K562 (cell line): Measurements from ENCODE around the gene ZP1. TPM values are rescaled to one million over a fixed set of nuclear protein-coding genes. Genes with fewer than 3 reads are reported as not detected.

ENCODE experiments used
- ATAC-seq: fragments of 200-7000 bp; cut with Tn5 transposase; 3 replicates; pipeline ENCODE4 v1.9.1; 2020; ENCODE audit warnings: moderate library complexity
- BruUV-seq: library from RNA; stranded (reverse); fragments of 400-500 nt; replicated peaks from 2 replicates; lab custom pipeline; 2021; lab: Mats Ljungman, UMichigan
- CTCF ChIA-PET: fragments of 300-600 bp; formaldehyde crosslinking; extraction: SDS; loops from one replicate; lab custom pipeline; 2021; ENCODE audit warnings: low intra/inter-chr PET ratio; lab: Yijun Ruan, JAX
- POLR2A ChIA-PET: fragments of 300-600, 350-650 bp; sonication (Branson Sonifier 250); formaldehyde crosslinking; extraction: SDS; loops from one replicate; lab custom pipeline; 2021; ENCODE audit warnings: antibody characterized with exemption, inconsistent platforms; lab: Yijun Ruan, JAX
- DNase-seq, 4 experiments: peaks; one replicate each; pipeline versions ENCODE4 v3.0.0 to v3.0.0-alpha.2; 2011 to 2018; ENCODE audit warnings: low spot score in 3 of 4, mixed read lengths in 3 of 4; ENCODE audit errors: extremely low read depth in 1 of 4
- FAIRE-seq: peaks from 2 replicates; lab custom pipeline; 2011; peaks lifted over from hg19 to GRCh38; lab: Jason Lieb, UNC
- H2AFZ ChIP-seq: 2 replicates; pipeline ENCODE4 v1.6.0; 2011; ENCODE audit warnings: low read depth, low read length, control low read depth, inconsistent platforms
- H3K27ac ChIP-seq: fragments of 200-600 bp; 3 replicates; pipeline ENCODE4 v1.8.0; 2011; ENCODE audit warnings: low read depth, mild to moderate bottlenecking, control low read depth, inconsistent platforms, low read length, moderate library complexity, mixed read lengths; ENCODE audit errors: extremely low read depth
- H3K27me3 ChIP-seq, 2 experiments: fragments of 300-600 bp in 1 of 2; 2 replicates in 1 of 2; 3 replicates in 1 of 2; pipeline versions ENCODE4 v1.6.0 to v1.8.0; 2011; ENCODE audit warnings: inconsistent platforms in 2 of 2, low read length in 2 of 2, mild to moderate bottlenecking in 1 of 2, mixed read lengths in 1 of 2, moderate library complexity in 1 of 2; ENCODE audit not compliant: control insufficient read depth in 2 of 2, insufficient read depth in 2 of 2
- H3K36me3 ChIP-seq: fragments of 300-600 bp; 3 replicates; pipeline ENCODE4 v1.8.0; 2011; ENCODE audit warnings: mild to moderate bottlenecking, low read length, inconsistent platforms; ENCODE audit not compliant: control insufficient read depth, insufficient read depth
- H3K4me1 ChIP-seq, 2 experiments: fragments of 200-600 bp in 1 of 2; replicated peaks in 1 of 2; 2 replicates in 1 of 2; 3 replicates in 1 of 2; pipeline versions ENCODE4 v1.5.1 to v1.8.0; 2011; ENCODE audit warnings: inconsistent platforms in 2 of 2, low read length in 2 of 2, mild to moderate bottlenecking in 1 of 2, mixed read lengths in 1 of 2, moderate library complexity in 1 of 2; ENCODE audit not compliant: control insufficient read depth in 2 of 2, insufficient read depth in 2 of 2
- H3K4me2 ChIP-seq: 2 replicates; pipeline ENCODE4 v1.6.1; 2011; ENCODE audit warnings: low read length, control low read depth, inconsistent platforms, mixed read lengths; ENCODE audit not compliant: insufficient read depth
- H3K4me3 ChIP-seq: fragments of 200-600 bp; sonication (generic), shearing (Covaris generic); 2 replicates; pipeline ENCODE4 v1.5.1; 2016; ENCODE audit warnings: control low read depth, inconsistent platforms
- H3K79me2 ChIP-seq: fragments of 200-600 bp; 3 replicates; pipeline ENCODE4 v1.8.0; 2011; ENCODE audit warnings: low read length, inconsistent platforms; ENCODE audit not compliant: control insufficient read depth, insufficient read depth
- H3K9ac ChIP-seq, 2 experiments: 2 replicates each; pipeline versions ENCODE4 v1.6.0 to v1.6.1; 2011; ENCODE audit warnings: low read depth in 2 of 2, low read length in 2 of 2, control low read depth in 1 of 2, inconsistent platforms in 1 of 2, mild to moderate bottlenecking in 1 of 2, mixed read lengths in 1 of 2; ENCODE audit not compliant: insufficient read depth in 1 of 2
- H3K9me1 ChIP-seq: one replicate; pipeline ENCODE4 v1.6.0; 2011; ENCODE audit warnings: inconsistent platforms, mild to moderate bottlenecking, low read length, moderate library complexity; ENCODE audit not compliant: control insufficient read depth, insufficient read depth
- H3K9me3 ChIP-seq: replicated peaks from 2 replicates; pipeline ENCODE4 v1.5.1; 2011; ENCODE audit warnings: low read depth, low read length, inconsistent platforms; ENCODE audit not compliant: control insufficient read depth, insufficient read depth
- H4K20me1 ChIP-seq: replicated peaks from 2 replicates; pipeline ENCODE4 v1.6.1; 2011; ENCODE audit warnings: low read length, inconsistent platforms, mixed read lengths; ENCODE audit not compliant: control insufficient read depth, insufficient read depth
- FOSL1 ChIP-seq: fragments of 200-800 bp; sonication (Bioruptor generic); conservative IDR thresholded peaks from 2 replicates; pipeline ENCODE4 v1.6.1; 2016; ENCODE audit warnings: missing genetic modification characterization, missing compliant biosample characterization
- ILK ChIP-seq: fragments of 450-650 bp; IDR thresholded peaks from 2 replicates; pipeline ENCODE4 v1.6.1; 2016; ENCODE audit warnings: missing genetic modification characterization, low read depth, mild to moderate bottlenecking, missing compliant biosample characterization, moderate library complexity, borderline replicate concordance
- KLF1 ChIP-seq: fragments of 450-650 bp; IDR thresholded peaks from 2 replicates; pipeline ENCODE4 v1.6.1; 2016; ENCODE audit warnings: missing genetic modification characterization, missing compliant biosample characterization
- NR4A1 ChIP-seq, 2 experiments: fragments of 250-450 bp in 1 of 2; fragments of 450-650 bp in 1 of 2; sonication (Bioruptor Pico) in 1 of 2; IDR thresholded peaks; 2 replicates each; pipeline versions ENCODE4 v1.4.0 to v1.6.1; 2016 to 2020; ENCODE audit warnings: mild to moderate bottlenecking in 2 of 2, missing compliant biosample characterization in 1 of 2, missing genetic modification characterization in 1 of 2, moderate library complexity in 1 of 2
- ZNF12 ChIP-seq: sonication (generic); formaldehyde crosslinking; IDR thresholded peaks from 2 replicates; pipeline ENCODE4 v1.4.0; 2020; ENCODE audit warnings: mild to moderate bottlenecking, missing genetic modification reagents
- WGBS: fragments of 100-300 bp; shearing (Covaris generic); methylation state at CpG from one replicate; pipeline ENCODE4 v1.1.6; 2016; ENCODE audit warnings: low coverage, mixed read lengths; ENCODE audit not compliant: insufficient coverage; ENCODE audit errors: missing lambda C conversion rate; 5-methylcytosine and 5-hydroxymethylcytosine counted together
- in situ Hi-C: fragments of 300-500 bp; cut with MboI; formaldehyde crosslinking; loops from 4 replicates; pipeline ENCODE4 v1.15.0; 2018; ENCODE audit warnings: inconsistent platforms, mixed read lengths
- intact Hi-C: fragments of 100-400 bp; cut with micrococcal nuclease; formaldehyde crosslinking; loops from 2 replicates; pipeline ENCODE4 v1.14.2; 2022
- polyA plus RNA-seq, 8 experiments: library from polyadenylated mRNA; depleted of rRNA in 4 of 8; stranded (reverse) in 5 of 8; unstranded in 3 of 8; fragments of >200 nt; fragmentation: Nextera tagmentation in 2 of 8; fragmentation: Illumina TruSeq in 1 of 8; extraction: Ambion mirVana in 2 of 8; extraction: Trizol in 1 of 8; gene quantifications; 2 replicates each; pipeline versions ENCODE4 v1.2.1 to v1.2.3, GENCODE V29; 2011 to 2014; ENCODE audit warnings: inconsistent platforms in 1 of 8, missing spikeins in 1 of 8
- total RNA-seq, 7 experiments: library from RNA; depleted of rRNA in 6 of 7; stranded (reverse); fragments of >200 nt in 6 of 7; fragmentation: Illumina TruSeq in 2 of 7; extraction: Trizol in 2 of 7; gene quantifications; 2 replicates each; pipeline versions ENCODE4 v1.2.1 to v1.2.3, GENCODE V29; 2011 to 2021; ENCODE audit warnings: low replicate concordance in 1 of 7
- TF ChIP-seq, protein P1 (sequence below): fragments of 150-350 bp; IDR thresholded peaks from 2 replicates; pipeline ENCODE4 v1.6.1; 2014; ENCODE audit warnings: low read depth, mild to moderate bottlenecking, low read length, borderline replicate concordance
- TF ChIP-seq, protein P2 (sequence below): fragments of 200-800 bp; sonication (Bioruptor generic); IDR thresholded peaks from 2 replicates; pipeline ENCODE4 v1.6.1; 2016; ENCODE audit warnings: missing genetic modification characterization, missing compliant biosample characterization
- TF ChIP-seq, protein P3 (sequence below), 2 experiments: fragments of 450-650 bp in 1 of 2; sonication (generic) in 1 of 2; formaldehyde crosslinking; conservative IDR thresholded peaks; 2 replicates each; pipeline versions ENCODE4 v1.4.0 to v1.8.1; 2020 to 2022; ENCODE audit warnings: mild to moderate bottlenecking in 1 of 2, missing genetic modification reagents in 1 of 2

ZP1 gene
- total and polyA plus RNA-seq, 9 of the 15 experiments (the other 6 are each of a cell fraction or from before 2014, with no cell fraction given): 0.11 to 0.15 TPM; not detected in 7

DNA sequence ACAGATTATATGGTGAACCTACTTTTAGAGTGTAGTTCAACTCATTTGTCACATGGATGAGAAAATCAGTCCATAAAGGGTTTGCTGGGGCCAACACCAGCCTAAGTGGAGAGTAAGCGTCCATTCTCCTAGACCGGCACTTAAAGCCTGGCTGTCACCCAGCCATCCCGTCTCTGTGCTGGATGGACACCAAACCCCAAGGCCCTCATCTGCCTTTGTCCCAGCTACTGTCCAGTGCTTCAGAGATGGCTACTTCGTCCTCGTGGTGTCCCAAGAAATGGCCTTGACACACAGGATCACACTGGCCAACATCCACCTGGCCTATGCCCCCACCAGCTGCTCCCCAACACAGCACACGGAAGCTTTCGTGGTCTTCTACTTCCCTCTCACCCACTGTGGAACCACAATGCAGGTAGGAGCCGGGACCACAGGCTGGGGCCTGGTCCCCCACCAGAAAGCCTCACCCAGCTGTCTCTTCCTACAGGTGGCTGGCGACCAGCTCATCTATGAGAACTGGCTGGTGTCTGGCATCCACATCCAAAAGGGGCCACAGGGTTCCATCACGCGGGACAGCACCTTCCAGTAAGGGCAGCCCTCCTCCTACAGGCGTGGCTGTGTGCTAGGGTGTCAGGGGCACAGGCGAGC is 3.5 kb downstream of the ZP1 start:
- FAIRE-seq (no peak), ATAC-seq (no peak), DNase-seq (no peak)
- Histone ChIP-seq H3K9me1 (no peaks in the 10 kb centered on the region), H3K27me3 (no peaks in the 10 kb centered on the region), H3K4me2 (no peak overlapping the region), H3K4me3 (no peak overlapping the region), H4K20me1 (no peaks in the 10 kb centered on the region; the same call in 1 of the 2 replicates), H3K9ac (peak overlapping the region in 1 of 2 experiments; percentile 59; a peak in 2 of 4 replicates), H2AFZ (no peak overlapping the region), H3K9me3 (no peaks in the 10 kb centered on the region), H3K27ac (no peak overlapping the region), H3K79me2 (no peaks in the 10 kb centered on the region), H3K4me1 (peaks cover 6 to 26% of the 10 kb centered on the region in 2 experiments; a peak in 4 of 5 replicates), H3K36me3 (no peaks in the 10 kb centered on the region)
- 77% methylated on average over 11 of the region's 13 CpGs for WGBS
- CTCF ChIA-PET: no interaction called here
- no TSS peak for BruUV-seq
- POLR2A ChIA-PET: interaction anchor here (1.0 to 1.6 kb wide), 2 partner anchors 21 to 24 kb away, joined by 3 to 7 read pairs; no protein-coding TSS in a partner anchor
- intact Hi-C loops: no loop called here
- in situ Hi-C loops: no loop called here
- no peak for TF ChIP-seq NR4A1 (CRISPR knock-in tag; IDR thresholded peaks at IDR 0.05)
- no peak for TF ChIP-seq NR4A1 (tag; IDR thresholded peaks at IDR 0.05)
- TF ChIP-seq KLF1 (tag): no peak
- TF ChIP-seq, protein P1, sequence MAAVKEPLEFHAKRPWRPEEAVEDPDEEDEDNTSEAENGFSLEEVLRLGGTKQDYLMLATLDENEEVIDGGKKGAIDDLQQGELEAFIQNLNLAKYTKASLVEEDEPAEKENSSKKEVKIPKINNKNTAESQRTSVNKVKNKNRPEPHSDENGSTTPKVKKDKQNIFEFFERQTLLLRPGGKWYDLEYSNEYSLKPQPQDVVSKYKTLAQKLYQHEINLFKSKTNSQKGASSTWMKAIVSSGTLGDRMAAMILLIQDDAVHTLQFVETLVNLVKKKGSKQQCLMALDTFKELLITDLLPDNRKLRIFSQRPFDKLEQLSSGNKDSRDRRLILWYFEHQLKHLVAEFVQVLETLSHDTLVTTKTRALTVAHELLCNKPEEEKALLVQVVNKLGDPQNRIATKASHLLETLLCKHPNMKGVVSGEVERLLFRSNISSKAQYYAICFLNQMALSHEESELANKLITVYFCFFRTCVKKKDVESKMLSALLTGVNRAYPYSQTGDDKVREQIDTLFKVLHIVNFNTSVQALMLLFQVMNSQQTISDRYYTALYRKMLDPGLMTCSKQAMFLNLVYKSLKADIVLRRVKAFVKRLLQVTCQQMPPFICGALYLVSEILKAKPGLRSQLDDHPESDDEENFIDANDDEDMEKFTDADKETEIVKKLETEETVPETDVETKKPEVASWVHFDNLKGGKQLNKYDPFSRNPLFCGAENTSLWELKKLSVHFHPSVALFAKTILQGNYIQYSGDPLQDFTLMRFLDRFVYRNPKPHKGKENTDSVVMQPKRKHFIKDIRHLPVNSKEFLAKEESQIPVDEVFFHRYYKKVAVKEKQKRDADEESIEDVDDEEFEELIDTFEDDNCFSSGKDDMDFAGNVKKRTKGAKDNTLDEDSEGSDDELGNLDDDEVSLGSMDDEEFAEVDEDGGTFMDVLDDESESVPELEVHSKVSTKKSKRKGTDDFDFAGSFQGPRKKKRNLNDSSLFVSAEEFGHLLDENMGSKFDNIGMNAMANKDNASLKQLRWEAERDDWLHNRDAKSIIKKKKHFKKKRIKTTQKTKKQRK: no peak
- no peak for TF ChIP-seq FOSL1
- TF ChIP-seq, protein P2, sequence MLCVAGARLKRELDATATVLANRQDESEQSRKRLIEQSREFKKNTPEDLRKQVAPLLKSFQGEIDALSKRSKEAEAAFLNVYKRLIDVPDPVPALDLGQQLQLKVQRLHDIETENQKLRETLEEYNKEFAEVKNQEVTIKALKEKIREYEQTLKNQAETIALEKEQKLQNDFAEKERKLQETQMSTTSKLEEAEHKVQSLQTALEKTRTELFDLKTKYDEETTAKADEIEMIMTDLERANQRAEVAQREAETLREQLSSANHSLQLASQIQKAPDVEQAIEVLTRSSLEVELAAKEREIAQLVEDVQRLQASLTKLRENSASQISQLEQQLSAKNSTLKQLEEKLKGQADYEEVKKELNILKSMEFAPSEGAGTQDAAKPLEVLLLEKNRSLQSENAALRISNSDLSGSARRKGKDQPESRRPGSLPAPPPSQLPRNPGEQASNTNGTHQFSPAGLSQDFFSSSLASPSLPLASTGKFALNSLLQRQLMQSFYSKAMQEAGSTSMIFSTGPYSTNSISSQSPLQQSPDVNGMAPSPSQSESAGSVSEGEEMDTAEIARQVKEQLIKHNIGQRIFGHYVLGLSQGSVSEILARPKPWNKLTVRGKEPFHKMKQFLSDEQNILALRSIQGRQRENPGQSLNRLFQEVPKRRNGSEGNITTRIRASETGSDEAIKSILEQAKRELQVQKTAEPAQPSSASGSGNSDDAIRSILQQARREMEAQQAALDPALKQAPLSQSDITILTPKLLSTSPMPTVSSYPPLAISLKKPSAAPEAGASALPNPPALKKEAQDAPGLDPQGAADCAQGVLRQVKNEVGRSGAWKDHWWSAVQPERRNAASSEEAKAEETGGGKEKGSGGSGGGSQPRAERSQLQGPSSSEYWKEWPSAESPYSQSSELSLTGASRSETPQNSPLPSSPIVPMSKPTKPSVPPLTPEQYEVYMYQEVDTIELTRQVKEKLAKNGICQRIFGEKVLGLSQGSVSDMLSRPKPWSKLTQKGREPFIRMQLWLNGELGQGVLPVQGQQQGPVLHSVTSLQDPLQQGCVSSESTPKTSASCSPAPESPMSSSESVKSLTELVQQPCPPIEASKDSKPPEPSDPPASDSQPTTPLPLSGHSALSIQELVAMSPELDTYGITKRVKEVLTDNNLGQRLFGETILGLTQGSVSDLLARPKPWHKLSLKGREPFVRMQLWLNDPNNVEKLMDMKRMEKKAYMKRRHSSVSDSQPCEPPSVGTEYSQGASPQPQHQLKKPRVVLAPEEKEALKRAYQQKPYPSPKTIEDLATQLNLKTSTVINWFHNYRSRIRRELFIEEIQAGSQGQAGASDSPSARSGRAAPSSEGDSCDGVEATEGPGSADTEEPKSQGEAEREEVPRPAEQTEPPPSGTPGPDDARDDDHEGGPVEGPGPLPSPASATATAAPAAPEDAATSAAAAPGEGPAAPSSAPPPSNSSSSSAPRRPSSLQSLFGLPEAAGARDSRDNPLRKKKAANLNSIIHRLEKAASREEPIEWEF (CRISPR knock-in tag): no peak
- TF ChIP-seq ILK (tag): no peak
- no peak for TF ChIP-seq ZNF12 (CRISPR knock-in tag)
- TF ChIP-seq, protein P3, sequence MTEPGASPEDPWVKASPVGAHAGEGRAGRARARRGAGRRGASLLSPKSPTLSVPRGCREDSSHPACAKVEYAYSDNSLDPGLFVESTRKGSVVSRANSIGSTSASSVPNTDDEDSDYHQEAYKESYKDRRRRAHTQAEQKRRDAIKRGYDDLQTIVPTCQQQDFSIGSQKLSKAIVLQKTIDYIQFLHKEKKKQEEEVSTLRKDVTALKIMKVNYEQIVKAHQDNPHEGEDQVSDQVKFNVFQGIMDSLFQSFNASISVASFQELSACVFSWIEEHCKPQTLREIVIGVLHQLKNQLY (CRISPR knock-in tag; conservative IDR thresholded peaks at IDR 0.05): no peak
